Psoas muscle (tissue), 8 donors: Measurements from ENCODE around the gene LGALS7B. TPM values are rescaled to one million over a fixed set of nuclear protein-coding genes. Genes with fewer than 3 reads are reported as not detected.
"Not testable (repeated sequence)": the region's sequence is repeated elsewhere in the genome, so short reads cannot be mapped to it uniquely, and the experiment has no call there.

Experiments
- ATAC-seq, 4 donors: fragments of 200-7000 bp; cut with Tn5 transposase; one replicate each; pipeline ENCODE4 v1.9.1; 2020; ENCODE audit warnings: moderate library complexity in 3 of 4, mild to moderate bottlenecking in 2 of 4
- DNase-seq, 2 donors: peaks; one replicate each; pipeline ENCODE4 v3.0.0-alpha.2; 2020
- H3K27ac ChIP-seq: fragments of 200-600 bp; one replicate; pipeline ENCODE4 v1.8.0; 2022
- H3K27me3 ChIP-seq, 3 donors: fragments of 200-600 bp in 1 of 3; one replicate each; pipeline versions ENCODE4 v1.6.1 to v1.8.0; 2013 to 2022; ENCODE audit warnings: low read length in 2 of 3, mild to moderate bottlenecking in 2 of 3, moderate library complexity in 1 of 3; ENCODE audit not compliant: insufficient read depth in 3 of 3
- H3K36me3 ChIP-seq, 2 donors: fragments of 200-600 bp in 1 of 2; one replicate each; pipeline versions ENCODE4 v1.6.1 to v1.8.0; 2013 to 2022; ENCODE audit warnings: low read depth in 1 of 2, mild to moderate bottlenecking in 1 of 2, moderate library complexity in 1 of 2; ENCODE audit not compliant: insufficient read depth in 1 of 2
- H3K4me1 ChIP-seq: fragments of 200-600 bp; one replicate; pipeline ENCODE4 v1.8.0; 2022
- H3K4me3 ChIP-seq: fragments of 200-600 bp; one replicate; pipeline ENCODE4 v1.8.0; 2022; ENCODE audit warnings: mild to moderate bottlenecking
- H3K9me3 ChIP-seq: fragments of 200-600 bp; one replicate; pipeline ENCODE4 v1.8.0; 2022
- WGBS, 3 donors: extraction: QIAGEN DNeasy Blood & Tissue Kit; methylation state at CpG; one replicate each; pipeline versions ENCODE4 v1.1.6 to v1.1.7; 2013; 5-methylcytosine and 5-hydroxymethylcytosine counted together
- intact Hi-C, 2 donors: fragments of 100-400 bp; cut with DNase I; formaldehyde crosslinking; loops; one replicate each; pipeline versions ENCODE4 v1.11.0 to v1.14.2; 2022
- polyA plus RNA-seq, 3 donors: library from polyadenylated mRNA; stranded (reverse); fragments of 200-250 nt; gene quantifications; one replicate each; pipeline ENCODE4 v1.2.3, GENCODE V29; 2013
- total RNA-seq, 4 donors: library from RNA; stranded (reverse); fragmentation: NEBNext Ultra II Directional in 2 of 4; extraction: Animal tissue kit (Norgen Biotek cat#: 25700) in 2 of 4; gene quantifications; one replicate each; pipeline versions ENCODE4 v1.2.1 to v1.2.4, GENCODE V29; 2021 to 2023
- TF ChIP-seq, protein P1 (sequence below): fragments of 200-600 bp; IDR thresholded peaks from one replicate; pipeline ENCODE4 v1.8.0; 2022; ENCODE audit warnings: antibody characterized with exemption
- donor health status: healthy with polysubstance abuse.
- donor health status: DM: no; HTN: no; CAD: no; lungs with moderate emphysema.
- donor health status: Bipolar disorder and iron deficiency.
- donor health status: healthy.
- donor health status: DM: yes; HTN: yes; CAD: no.
- donor health status: DM: no; HTN: no; CAD: no.
- donor health status: DM: no; HTN: no; CAD: no.
- donor health status: DM: yes; HTN: yes; CAD: no.

Gene LGALS7B
- total and polyA plus RNA-seq, 7 donors = 0.91 TPM; not detected in 6

DNA sequence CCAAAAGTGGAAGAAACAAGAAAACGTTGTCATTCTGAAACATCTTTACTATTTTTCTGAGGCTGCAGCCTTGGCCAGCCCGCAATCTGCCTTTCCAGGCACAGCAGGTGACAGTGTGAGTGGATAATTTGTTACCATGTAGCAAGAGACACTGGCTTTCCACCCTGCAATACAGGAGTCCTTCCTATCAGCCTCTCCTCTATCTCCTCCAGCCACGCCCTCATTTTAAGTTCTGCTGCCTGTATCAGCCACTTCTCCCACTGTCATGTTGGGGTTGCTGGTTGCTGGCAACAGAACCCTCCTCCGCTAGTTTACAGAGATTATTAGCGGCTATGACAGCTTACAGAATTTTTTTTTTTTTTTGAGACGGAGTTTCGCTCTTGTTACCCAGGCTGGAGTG, 7.9 kb upstream of the LGALS7B start:
- no peaks in the 10 kb centered on the region for H3K9me3 ChIP-seq
- no peaks in the 10 kb centered on the region for H3K4me1 ChIP-seq
- no peaks in the 10 kb centered on the region for H3K27me3 ChIP-seq
- WGBS, 3 donors = 70 to 73% (median 72%) methylated on average over 7 of the region's 7 CpGs
- no peak overlapping the region for H3K27ac ChIP-seq
- intact Hi-C loops = loop anchor here in 1 of 2 donors (5.0 kb wide), 1 partner anchor 36 kb away; no protein-coding TSS in a partner anchor
- TF ChIP-seq, protein P1, sequence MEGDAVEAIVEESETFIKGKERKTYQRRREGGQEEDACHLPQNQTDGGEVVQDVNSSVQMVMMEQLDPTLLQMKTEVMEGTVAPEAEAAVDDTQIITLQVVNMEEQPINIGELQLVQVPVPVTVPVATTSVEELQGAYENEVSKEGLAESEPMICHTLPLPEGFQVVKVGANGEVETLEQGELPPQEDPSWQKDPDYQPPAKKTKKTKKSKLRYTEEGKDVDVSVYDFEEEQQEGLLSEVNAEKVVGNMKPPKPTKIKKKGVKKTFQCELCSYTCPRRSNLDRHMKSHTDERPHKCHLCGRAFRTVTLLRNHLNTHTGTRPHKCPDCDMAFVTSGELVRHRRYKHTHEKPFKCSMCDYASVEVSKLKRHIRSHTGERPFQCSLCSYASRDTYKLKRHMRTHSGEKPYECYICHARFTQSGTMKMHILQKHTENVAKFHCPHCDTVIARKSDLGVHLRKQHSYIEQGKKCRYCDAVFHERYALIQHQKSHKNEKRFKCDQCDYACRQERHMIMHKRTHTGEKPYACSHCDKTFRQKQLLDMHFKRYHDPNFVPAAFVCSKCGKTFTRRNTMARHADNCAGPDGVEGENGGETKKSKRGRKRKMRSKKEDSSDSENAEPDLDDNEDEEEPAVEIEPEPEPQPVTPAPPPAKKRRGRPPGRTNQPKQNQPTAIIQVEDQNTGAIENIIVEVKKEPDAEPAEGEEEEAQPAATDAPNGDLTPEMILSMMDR = no peak
- peak in 1 of 2 donors; percentile 11 for DNase-seq
- ATAC-seq = no peak
- H3K4me3 ChIP-seq = no peak overlapping the region
- H3K36me3 ChIP-seq = no peaks in the 10 kb centered on the region

DNA sequence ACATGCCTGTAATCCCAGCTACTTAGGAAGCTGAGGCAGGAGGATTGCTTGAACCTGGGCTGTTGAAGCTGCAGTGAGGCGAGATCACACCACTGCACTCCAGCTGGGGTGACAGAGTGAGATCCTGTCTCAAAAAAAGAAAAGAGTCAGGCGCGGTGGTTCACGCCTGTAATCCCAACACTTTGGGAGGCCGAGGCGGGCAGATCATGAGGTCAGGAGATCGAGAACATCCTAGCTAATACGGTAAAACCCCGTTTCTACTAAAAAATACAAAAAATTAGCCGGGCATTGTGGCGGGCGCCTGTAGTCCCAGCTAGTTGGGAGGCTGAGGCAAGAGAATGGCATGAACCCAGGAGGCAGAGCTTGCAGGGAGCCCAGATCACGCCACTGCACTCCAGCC, 6.8 kb upstream of the LGALS7B start:
- intact Hi-C loops = loop anchor here in 1 of 2 donors (5.0 kb wide), 1 partner anchor 35 kb away; no protein-coding TSS in a partner anchor
- not testable (repeated sequence) for H3K9me3 ChIP-seq, DNase-seq, H3K27ac ChIP-seq, H3K27me3 ChIP-seq, H3K4me3 ChIP-seq, ATAC-seq, H3K36me3 ChIP-seq, H3K4me1 ChIP-seq
- 81 to 92% (median 87%) methylated on average over 13 of the region's 13 CpGs for WGBS, 3 donors

DNA sequence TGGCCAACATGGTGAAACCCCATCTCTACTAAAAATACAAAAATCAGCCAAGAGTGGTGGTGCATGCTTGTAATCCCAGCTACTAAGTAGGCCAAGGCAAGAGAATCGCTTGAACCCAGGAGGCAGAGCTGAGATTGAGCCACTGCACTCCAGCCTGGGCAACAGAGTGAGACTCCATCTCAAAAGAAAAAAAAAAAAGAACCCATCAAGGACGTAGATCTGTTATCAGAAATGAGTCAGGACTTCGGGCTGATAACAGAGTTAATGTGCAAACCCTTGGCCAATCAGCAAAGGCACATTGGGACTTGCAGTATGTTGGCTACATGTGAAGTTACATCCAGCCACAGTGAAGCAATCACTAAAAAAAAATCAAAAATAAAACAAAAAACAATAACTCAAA, 4.8 kb upstream of the LGALS7B start:
- DNase-seq (no peak), ATAC-seq (no peak)
- intact Hi-C loops = loop anchor here in 1 of 2 donors (5.0 kb wide), 1 partner anchor 33 kb away; no protein-coding TSS in a partner anchor
- H3K27me3 ChIP-seq = no peaks in the 10 kb centered on the region
- 83 to 97% (median 88%) methylated on average over 3 of the region's 3 CpGs for WGBS, 3 donors
- no peaks in the 10 kb centered on the region for H3K36me3 ChIP-seq
- H3K9me3 ChIP-seq = no peaks in the 10 kb centered on the region
- no peak overlapping the region for H3K4me3 ChIP-seq
- no peak overlapping the region for H3K27ac ChIP-seq
- TF ChIP-seq, protein P1 = no peak
- H3K4me1 ChIP-seq = no peaks in the 10 kb centered on the region

DNA sequence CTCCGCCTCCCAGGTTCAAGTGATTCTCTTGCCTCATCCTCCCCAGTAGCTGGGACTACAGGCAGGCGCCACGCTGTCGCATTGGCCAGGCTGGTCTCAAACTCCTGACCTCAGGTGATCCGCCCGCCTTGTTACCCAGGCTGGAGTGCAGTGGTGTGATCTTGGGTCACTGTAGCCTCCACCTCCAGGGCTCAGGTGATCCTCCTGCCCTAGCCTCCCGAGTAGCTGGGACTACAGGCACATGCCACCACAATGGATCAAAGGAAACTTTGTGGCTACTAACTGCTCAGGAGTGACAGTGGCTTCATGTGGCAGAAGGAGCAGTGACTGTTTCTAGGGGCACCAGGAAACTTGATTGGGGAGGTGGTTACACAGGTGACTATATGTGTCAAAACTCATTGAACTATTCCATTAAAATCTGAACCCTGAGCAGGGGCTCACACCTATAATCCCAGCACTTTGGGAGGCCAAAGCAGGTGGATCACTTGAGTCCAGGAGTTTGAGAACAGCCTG, 3.8 kb upstream of the LGALS7B start:
- WGBS, 3 donors = 96 to 99% (median 98%) methylated on average over 7 of the region's 7 CpGs
- DNase-seq = peak in 1 of 2 donors; percentile 28
- no peaks in the 10 kb centered on the region for H3K9me3 ChIP-seq
- H3K4me1 ChIP-seq = no peaks in the 10 kb centered on the region
- TF ChIP-seq, protein P1 = no peak
- no peaks in the 10 kb centered on the region for H3K27me3 ChIP-seq
- H3K4me3 ChIP-seq = no peak overlapping the region
- ATAC-seq = no peak
- no peaks in the 10 kb centered on the region for H3K36me3 ChIP-seq
- H3K27ac ChIP-seq = no peak overlapping the region
- intact Hi-C loops = no loop called here

DNA sequence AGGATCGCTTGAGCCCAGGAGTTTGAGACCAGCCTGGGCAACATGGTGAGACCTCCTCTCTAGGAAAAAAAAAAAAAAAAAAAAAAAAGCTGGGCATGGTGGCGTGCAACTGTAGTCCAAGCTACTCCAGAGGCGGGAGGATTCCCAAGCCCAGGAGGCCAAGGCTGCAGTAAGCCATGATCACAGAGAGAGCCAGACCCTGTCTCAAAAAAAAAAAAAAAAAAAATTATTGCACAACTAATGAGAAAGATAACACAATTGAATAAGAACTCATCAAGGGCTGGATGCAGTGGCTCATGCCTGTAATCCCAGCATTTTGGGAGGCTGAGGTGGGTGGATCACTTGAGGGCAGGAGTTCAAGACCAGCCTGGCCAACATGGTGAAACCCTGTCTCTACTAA, 2.9 kb upstream of the LGALS7B start:
- H3K9me3 ChIP-seq, H3K36me3 ChIP-seq, intact Hi-C loops, H3K4me1 ChIP-seq, H3K4me3 ChIP-seq, H3K27me3 ChIP-seq, ATAC-seq: not testable (repeated sequence)
- DNase-seq = peak in 1 of 2 donors; percentile 12
- WGBS, 3 donors = 89 to 95% (median 89%) methylated on average over 2 to 3 of the region's 3 CpGs
- H3K27ac ChIP-seq = peak overlapping the region; percentile 43
